Endothelial cell of umbilical vein (primary cell): Measurements from ENCODE around the gene EP300. TPM values are rescaled to one million over a fixed set of nuclear protein-coding genes. Genes with fewer than 3 reads are reported as not detected.
"Not testable (repeated sequence)": the region's sequence is repeated elsewhere in the genome, so short reads cannot be mapped to it uniquely, and the experiment has no call there.

Experiments
- BruUV-seq: library from RNA; stranded (reverse); fragments of 400-500 nt; replicated peaks from 2 replicates; lab custom pipeline; 2021; lab: Mats Ljungman, UMichigan
- CTCF ChIA-PET: fragments of 300-600, 350-600 bp; sonication (Branson Sonifier 250); formaldehyde crosslinking; loops from one replicate; lab custom pipeline; 2021; ENCODE audit warnings: antibody characterized with exemption, inconsistent platforms; lab: Charles Lee
- POLR2A ChIA-PET: fragments of 300-600, 350-600 bp; sonication (Branson Sonifier 250); formaldehyde crosslinking; loops from one replicate; lab custom pipeline; 2021; ENCODE audit warnings: antibody characterized with exemption, inconsistent platforms; lab: Charles Lee
- DNase-seq: peaks from one replicate; pipeline ENCODE4 v3.0.0-alpha.2; 2011; ENCODE audit warnings: low read depth, low spot score
- FAIRE-seq: peaks from 2 replicates; lab custom pipeline; 2011; peaks lifted over from hg19 to GRCh38; lab: Jason Lieb, UNC
- H2AFZ ChIP-seq: 2 replicates; pipeline ENCODE4 v1.6.0; 2012; ENCODE audit warnings: low read depth, low read length, control low read depth, inconsistent platforms
- H3K27ac ChIP-seq: 2 replicates; pipeline ENCODE4 v1.5.1; 2011; ENCODE audit warnings: low read depth, mild to moderate bottlenecking, control low read depth, low read length, moderate library complexity; ENCODE audit not compliant: insufficient read depth
- H3K27me3 ChIP-seq, 2 experiments: 2 replicates each; pipeline versions ENCODE4 v1.6.0 to v1.6.1; 2011; ENCODE audit warnings: low read length in 2 of 2, mixed read lengths in 1 of 2; ENCODE audit not compliant: control insufficient read depth in 2 of 2, insufficient read depth in 2 of 2
- H3K36me3 ChIP-seq, 2 experiments: 2 replicates in 1 of 2; 3 replicates in 1 of 2; pipeline ENCODE4 v1.5.1; 2011; ENCODE audit warnings: low read length in 2 of 2, mild to moderate bottlenecking in 1 of 2, moderate library complexity in 1 of 2; ENCODE audit not compliant: control insufficient read depth in 2 of 2, insufficient read depth in 2 of 2; ENCODE audit errors: extremely low read depth in 1 of 2
- H3K4me1 ChIP-seq: 3 replicates; pipeline ENCODE4 v1.5.1; 2011; ENCODE audit warnings: mild to moderate bottlenecking, low read length; ENCODE audit not compliant: control insufficient read depth, insufficient read depth; ENCODE audit errors: extremely low read depth
- H3K4me2 ChIP-seq: 2 replicates; pipeline ENCODE4 v1.6.1; 2011; ENCODE audit warnings: low read length, control low read depth, mixed read lengths; ENCODE audit not compliant: insufficient read depth
- H3K4me3 ChIP-seq, 3 experiments: fragments of 200-600 bp in 1 of 3; sonication (generic), shearing (Covaris generic) in 1 of 3; replicated peaks in 1 of 3; 2 replicates each; pipeline ENCODE4 v1.5.1; 2011 to 2016; ENCODE audit warnings: control low read depth in 3 of 3, low read length in 3 of 3, mild to moderate bottlenecking in 2 of 3, inconsistent platforms in 1 of 3, low read depth in 1 of 3, moderate library complexity in 1 of 3; ENCODE audit not compliant: insufficient read depth in 1 of 3
- H3K79me2 ChIP-seq: 2 replicates; pipeline ENCODE4 v1.6.0; 2012; ENCODE audit warnings: low read length, inconsistent platforms; ENCODE audit not compliant: control insufficient read depth, insufficient read depth
- H3K9ac ChIP-seq: replicated peaks from 2 replicates; pipeline ENCODE3; 2011; ENCODE audit warnings: low read length, control low read depth; ENCODE audit not compliant: insufficient read depth; ENCODE audit errors: extremely low read depth
- H3K9me1 ChIP-seq: replicated peaks from 3 replicates; pipeline ENCODE4 v1.6.0; 2011; ENCODE audit warnings: mild to moderate bottlenecking, low read length; ENCODE audit not compliant: control insufficient read depth, insufficient read depth; ENCODE audit errors: extremely low read depth
- H3K9me3 ChIP-seq: replicated peaks from 2 replicates; pipeline ENCODE4 v1.5.1; 2012; ENCODE audit warnings: low read length, inconsistent platforms; ENCODE audit not compliant: control insufficient read depth, insufficient read depth
- H4K20me1 ChIP-seq: replicated peaks from 2 replicates; pipeline ENCODE3; 2011; ENCODE audit warnings: mild to moderate bottlenecking, low read length; ENCODE audit not compliant: control insufficient read depth, insufficient read depth; ENCODE audit errors: extremely low read depth
- EZH2 ChIP-seq: IDR thresholded peaks from 2 replicates; pipeline ENCODE4 v1.6.1; 2012; ENCODE audit warnings: borderline replicate concordance, low read depth, mild to moderate bottlenecking, moderate library complexity, low read length, inconsistent platforms; ENCODE audit not compliant: severe bottlenecking
- FOS ChIP-seq: IDR thresholded peaks from 2 replicates; pipeline ENCODE4 v1.6.1; 2011; ENCODE audit warnings: mild to moderate bottlenecking, low read length, moderate library complexity, borderline replicate concordance; ENCODE audit not compliant: insufficient read depth
- GATA2 ChIP-seq: IDR thresholded peaks from 2 replicates; pipeline ENCODE4 v1.7.0; 2011; ENCODE audit warnings: low read depth, mild to moderate bottlenecking, moderate library complexity, mixed read lengths, low read length; ENCODE audit not compliant: insufficient read length, insufficient read depth
- JUN ChIP-seq: IDR thresholded peaks from 2 replicates; pipeline ENCODE4 v1.6.1; 2011; ENCODE audit warnings: borderline replicate concordance, low read depth; ENCODE audit not compliant: insufficient read length, insufficient read depth
- MAX ChIP-seq: IDR thresholded peaks from 2 replicates; pipeline ENCODE4 v1.6.1; 2011; ENCODE audit not compliant: insufficient read depth, insufficient read length
- MYC ChIP-seq: IDR thresholded peaks from one replicate; pipeline ENCODE4 v1.6.1; 2011; ENCODE audit warnings: mild to moderate bottlenecking, low read depth, low read length
- POLR2A ChIP-seq: IDR thresholded peaks from 2 replicates; pipeline ENCODE4 v1.6.1; 2012; ENCODE audit warnings: low read depth, mild to moderate bottlenecking, control low read depth, low read length
- POLR2AphosphoS5 ChIP-seq: IDR thresholded peaks from 2 replicates; pipeline ENCODE4 v1.6.1; 2012; ENCODE audit warnings: low read depth, mild to moderate bottlenecking, control low read depth, low read length, moderate library complexity; ENCODE audit not compliant: insufficient read depth
- dilution Hi-C: fragments of 300-500 bp; cut with MboI; formaldehyde crosslinking; loops from one replicate; pipeline ENCODE4 v1.15.0; 2019; ENCODE audit warnings: low sequenced_read_pairs; ENCODE audit not compliant: extremely low pct_ligation_motif_present
- intact Hi-C: fragments of 100-400 bp; cut with micrococcal nuclease; formaldehyde crosslinking; loops from one replicate; pipeline ENCODE4 v1.10.0; 2022
- polyA plus RNA-seq, 4 experiments: library from polyadenylated mRNA; depleted of rRNA in 3 of 4; stranded (reverse) in 3 of 4; unstranded in 1 of 4; fragments of >200 nt; gene quantifications; 2 replicates each; pipeline versions ENCODE4 v1.2.1 to v1.2.3, GENCODE V29; 2011 to 2012; ENCODE audit warnings: missing spikeins in 1 of 4
- total RNA-seq: library from RNA; stranded (reverse); gene quantifications from 2 replicates; pipeline ENCODE4 v1.2.3, GENCODE V29; 2021
- TF ChIP-seq, protein P1 (sequence below), 2 donors: IDR thresholded peaks; 1 replicate in 1 of 2; 2 replicates in 1 of 2; pipeline ENCODE4 v1.5.1; 2011; ENCODE audit warnings: low read length in 2 of 2, mild to moderate bottlenecking in 2 of 2, moderate library complexity in 2 of 2, control low read depth in 1 of 2, inconsistent platforms in 1 of 2, low read depth in 1 of 2; ENCODE audit not compliant: insufficient read depth in 1 of 2; ENCODE audit errors: extremely low read depth in 1 of 2

Gene EP300
- total and polyA plus RNA-seq, 2 donors (not counting 3 experiments of a cell fraction or from before 2014, with no cell fraction given) = 24.4 to 63.0 TPM

- H3K79me2 ChIP-seq, H3K9ac ChIP-seq, H2AFZ ChIP-seq, POLR2A ChIA-PET, FAIRE-seq, H3K9me1 ChIP-seq, H3K36me3 ChIP-seq, intact Hi-C loops, H3K27me3 ChIP-seq, H3K27ac ChIP-seq, H3K4me3 ChIP-seq, H3K4me2 ChIP-seq, H3K9me3 ChIP-seq, dilution Hi-C loops, H3K4me1 ChIP-seq, H4K20me1 ChIP-seq, BruUV-seq, DNase-seq: not testable (repeated sequence)
- CTCF ChIA-PET = interaction anchor here (0.8 kb wide), 1 partner anchor 146 kb away, joined by 3 read pairs; no protein-coding TSS in a partner anchor
Measured at GRCh38 chr22:41067968-41068367, 24.4 kb upstream of the EP300 start.

DNA sequence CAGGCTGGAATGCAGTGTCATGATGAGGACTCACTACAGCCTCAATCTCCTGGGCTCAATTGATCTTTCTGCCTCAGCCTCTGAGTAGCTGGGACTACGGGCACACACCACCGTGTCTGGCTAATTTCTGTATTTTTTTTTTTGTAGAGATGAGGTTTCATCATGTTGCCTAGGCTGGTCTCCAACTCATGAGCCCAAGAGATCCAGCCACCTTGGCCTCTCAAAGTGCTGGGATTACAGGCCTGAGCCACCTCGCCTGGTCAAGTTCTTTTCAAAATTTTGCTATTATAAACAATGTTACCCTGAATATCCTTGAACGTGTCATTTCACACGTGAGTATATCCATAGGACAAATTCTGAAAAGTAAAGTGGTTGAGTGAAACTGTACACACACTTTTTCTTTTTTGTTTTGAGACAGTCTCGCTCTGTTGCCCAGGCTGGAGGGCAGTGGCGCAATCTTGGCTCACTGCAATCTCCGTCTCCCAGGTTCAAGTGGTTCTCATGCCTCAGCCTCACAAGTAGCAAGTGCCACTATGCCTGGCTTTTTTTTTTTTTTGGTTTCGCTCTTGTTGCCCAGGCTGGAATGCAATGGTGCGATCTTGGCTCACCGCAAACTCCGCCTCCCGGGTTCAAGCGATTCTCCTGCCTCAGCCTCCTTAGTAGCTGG is 21.6 kb upstream of the EP300 start:
- Histone ChIP-seq H3K27me3 (no peaks in the 10 kb centered on the region), H3K4me1 (no peaks in the 10 kb centered on the region), H3K79me2 (no peaks in the 10 kb centered on the region), H3K4me2 (no peak overlapping the region), H3K4me3 (no peak overlapping the region), H3K9ac (no peak overlapping the region), H3K9me3 (no peaks in the 10 kb centered on the region), H4K20me1 (no peaks in the 10 kb centered on the region), H2AFZ (no peak overlapping the region), H3K36me3 (no peaks in the 10 kb centered on the region), H3K27ac (no peak overlapping the region), H3K9me1 (no peaks in the 10 kb centered on the region)
- FAIRE-seq (no peak), DNase-seq (no peak)
- TF ChIP-seq FOS (no peak), POLR2A (no peak), JUN (no peak), MYC (no peak), GATA2 (no peak), POLR2AphosphoS5 (no peak), EZH2 (no peak), MAX (no peak)
- TF ChIP-seq, protein P1, sequence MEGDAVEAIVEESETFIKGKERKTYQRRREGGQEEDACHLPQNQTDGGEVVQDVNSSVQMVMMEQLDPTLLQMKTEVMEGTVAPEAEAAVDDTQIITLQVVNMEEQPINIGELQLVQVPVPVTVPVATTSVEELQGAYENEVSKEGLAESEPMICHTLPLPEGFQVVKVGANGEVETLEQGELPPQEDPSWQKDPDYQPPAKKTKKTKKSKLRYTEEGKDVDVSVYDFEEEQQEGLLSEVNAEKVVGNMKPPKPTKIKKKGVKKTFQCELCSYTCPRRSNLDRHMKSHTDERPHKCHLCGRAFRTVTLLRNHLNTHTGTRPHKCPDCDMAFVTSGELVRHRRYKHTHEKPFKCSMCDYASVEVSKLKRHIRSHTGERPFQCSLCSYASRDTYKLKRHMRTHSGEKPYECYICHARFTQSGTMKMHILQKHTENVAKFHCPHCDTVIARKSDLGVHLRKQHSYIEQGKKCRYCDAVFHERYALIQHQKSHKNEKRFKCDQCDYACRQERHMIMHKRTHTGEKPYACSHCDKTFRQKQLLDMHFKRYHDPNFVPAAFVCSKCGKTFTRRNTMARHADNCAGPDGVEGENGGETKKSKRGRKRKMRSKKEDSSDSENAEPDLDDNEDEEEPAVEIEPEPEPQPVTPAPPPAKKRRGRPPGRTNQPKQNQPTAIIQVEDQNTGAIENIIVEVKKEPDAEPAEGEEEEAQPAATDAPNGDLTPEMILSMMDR (IDR thresholded peaks at IDR 0.05; ENCODE audit: extremely low read depth in 1 of 2, insufficient read depth in 1 of 2, low read depth in 1 of 2, low read length in 2 of 2) = no peak
- ChIA-PET CTCF (no interaction called here), POLR2A (no interaction called here)
- BruUV-seq = no TSS peak
- intact Hi-C loops = no loop called here
- dilution Hi-C loops = no loop called here
